ENCODE results near the gene E2F3. TPM values are rescaled to one million over a fixed set of nuclear protein-coding genes. Genes with fewer than 3 reads are reported as not detected.

E2F3 gene
- total RNA-seq, 1 experiment from 2014 or later = 27.1 TPM

DNA sequence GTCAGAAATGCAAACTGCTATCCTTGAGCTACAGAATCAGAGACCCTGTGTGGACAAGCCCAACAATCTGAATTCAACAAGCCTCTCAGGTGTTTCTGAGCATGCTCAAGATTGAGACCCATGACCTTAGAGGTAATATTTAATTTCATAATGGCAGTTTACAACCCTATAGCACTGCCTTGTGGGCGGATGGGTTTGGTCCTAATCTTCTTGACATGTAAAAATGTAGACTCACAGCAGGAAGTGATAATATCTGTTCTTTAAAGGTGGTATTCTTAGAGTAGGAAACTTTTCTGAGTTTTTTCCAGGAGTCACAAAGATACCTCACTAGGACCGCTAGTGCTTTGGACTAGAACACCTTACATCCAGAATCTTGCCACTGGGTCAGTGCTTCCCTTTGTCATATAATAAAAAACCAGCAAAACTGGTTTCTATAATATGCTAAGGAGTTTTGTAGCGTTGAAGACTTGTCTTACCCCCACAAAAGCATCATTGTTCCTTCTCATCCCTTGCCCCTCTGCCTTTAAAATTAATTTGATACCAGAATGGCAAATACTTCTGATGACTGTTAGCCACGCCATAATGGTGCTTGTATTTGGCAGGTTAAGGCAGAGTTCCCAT lies 52.6 kb downstream of the E2F3 start:
- H3K36me3 ChIP-seq (ENCODE audit: control insufficient read depth in 1 of 2, insufficient read depth in 2 of 2, low read length in 2 of 2) = 0 out of 4 replicates have a peak, but pooled peaks cover 0 to 2% of the 10 kb centered on the region in 2 experiments
- no peak for TF ChIP-seq ZBTB33 (IDR thresholded peaks at IDR 0.05; ENCODE audit: extremely low read depth, insufficient replicate concordance, low read length)
- TF ChIP-seq ZNF274 (IDR thresholded peaks at IDR 0.05; ENCODE audit: low read depth, low read length) = no peak
- no peak for TF ChIP-seq CEBPB (IDR thresholded peaks at IDR 0.05; ENCODE audit: low read depth)
- TF ChIP-seq, protein P1, sequence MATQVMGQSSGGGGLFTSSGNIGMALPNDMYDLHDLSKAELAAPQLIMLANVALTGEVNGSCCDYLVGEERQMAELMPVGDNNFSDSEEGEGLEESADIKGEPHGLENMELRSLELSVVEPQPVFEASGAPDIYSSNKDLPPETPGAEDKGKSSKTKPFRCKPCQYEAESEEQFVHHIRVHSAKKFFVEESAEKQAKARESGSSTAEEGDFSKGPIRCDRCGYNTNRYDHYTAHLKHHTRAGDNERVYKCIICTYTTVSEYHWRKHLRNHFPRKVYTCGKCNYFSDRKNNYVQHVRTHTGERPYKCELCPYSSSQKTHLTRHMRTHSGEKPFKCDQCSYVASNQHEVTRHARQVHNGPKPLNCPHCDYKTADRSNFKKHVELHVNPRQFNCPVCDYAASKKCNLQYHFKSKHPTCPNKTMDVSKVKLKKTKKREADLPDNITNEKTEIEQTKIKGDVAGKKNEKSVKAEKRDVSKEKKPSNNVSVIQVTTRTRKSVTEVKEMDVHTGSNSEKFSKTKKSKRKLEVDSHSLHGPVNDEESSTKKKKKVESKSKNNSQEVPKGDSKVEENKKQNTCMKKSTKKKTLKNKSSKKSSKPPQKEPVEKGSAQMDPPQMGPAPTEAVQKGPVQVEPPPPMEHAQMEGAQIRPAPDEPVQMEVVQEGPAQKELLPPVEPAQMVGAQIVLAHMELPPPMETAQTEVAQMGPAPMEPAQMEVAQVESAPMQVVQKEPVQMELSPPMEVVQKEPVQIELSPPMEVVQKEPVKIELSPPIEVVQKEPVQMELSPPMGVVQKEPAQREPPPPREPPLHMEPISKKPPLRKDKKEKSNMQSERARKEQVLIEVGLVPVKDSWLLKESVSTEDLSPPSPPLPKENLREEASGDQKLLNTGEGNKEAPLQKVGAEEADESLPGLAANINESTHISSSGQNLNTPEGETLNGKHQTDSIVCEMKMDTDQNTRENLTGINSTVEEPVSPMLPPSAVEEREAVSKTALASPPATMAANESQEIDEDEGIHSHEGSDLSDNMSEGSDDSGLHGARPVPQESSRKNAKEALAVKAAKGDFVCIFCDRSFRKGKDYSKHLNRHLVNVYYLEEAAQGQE (IDR thresholded peaks at IDR 0.05; ENCODE audit: low read depth) = no peak
- BruUV-seq (replicated peaks) = no TSS peak
- no peak overlapping the region for H3K9ac ChIP-seq (ENCODE audit: low read length)
- ChIA-PET POLR2A (no interaction called here), CTCF (no interaction called here), RAD21 (ENCODE audit: low non-redundant PET in 1 of 2, low total read pairs in 2 of 2, uncharacterized antibody in 2 of 2, unreplicated experiment in 2 of 2) (no interaction called here)
- no peak overlapping the region for H3K4me3 ChIP-seq (replicated peaks in 1 of 2; ENCODE audit: low read depth in 1 of 2, low read length in 2 of 2)
- H3K9me2 ChIP-seq (ENCODE audit: insufficient read depth) = no peaks in the 10 kb centered on the region
- intact Hi-C loops (cut with micrococcal nuclease) = no loop called here
- no peak for DNase-seq (ENCODE audit: low read depth, low spot score)
- peaks cover 14 to 22% of the 10 kb centered on the region in 2 experiments; a peak in 2 of 4 replicates for H3K4me1 ChIP-seq (ENCODE audit: control insufficient read depth in 1 of 2, insufficient read depth in 2 of 2, low read length in 2 of 2)
- ATAC-seq = peak; percentile 25; the same call in 1 of the 2 replicates
- peaks cover 94% of the 10 kb centered on the region for H3K79me2 ChIP-seq (ENCODE audit: insufficient read depth, low read length)
- no peaks in the 10 kb centered on the region for H3K9me3 ChIP-seq (ENCODE audit: control insufficient read depth in 1 of 2, insufficient read depth in 1 of 2, low read depth in 1 of 2, low read length in 2 of 2)
- H2AFZ ChIP-seq (ENCODE audit: low read depth, low read length, poor library complexity, severe bottlenecking) = no peak overlapping the region
- H4K20me1 ChIP-seq (ENCODE audit: insufficient read depth) = peaks cover 34% of the 10 kb centered on the region
- H3K4me2 ChIP-seq (ENCODE audit: low read length) = 0 out of 2 replicates have a peak overlapping the region, but pooled peaks have one; percentile 1
- H3K27ac ChIP-seq (ENCODE audit: low read depth, low read length) = no peak overlapping the region
- H3K27me3 ChIP-seq (ENCODE audit: insufficient read depth, low read length) = no peaks in the 10 kb centered on the region
